Thyroid gland (tissue), 4 donors: ENCODE data around the gene MIA3. TPM values are rescaled to one million over a fixed set of nuclear protein-coding genes. Genes with fewer than 3 reads are reported as not detected.

Experiments
- DNase-seq, 2 donors: peaks; one replicate each; pipeline ENCODE4 v3.0.0-alpha.2; 2019
- H3K27ac ChIP-seq, 3 donors: fragments of 200-600 bp; sonication (generic); 1 replicate in 2 of 3; 2 replicates in 1 of 3; pipeline ENCODE4 v1.5.1; 2016 to 2019; ENCODE audit warnings: mild to moderate bottlenecking in 1 of 3, moderate library complexity in 1 of 3
- H3K27me3 ChIP-seq: fragments of 200-600 bp; sonication (generic); one replicate; pipeline ENCODE4 v1.5.1; 2019
- H3K36me3 ChIP-seq, 2 donors: fragments of 200-600 bp; sonication (generic); one replicate each; pipeline ENCODE4 v1.5.1; 2016 to 2019
- H3K4me1 ChIP-seq, 2 donors: fragments of 200-600 bp; sonication (generic); one replicate each; pipeline ENCODE4 v1.5.1; 2017 to 2019
- H3K4me3 ChIP-seq, 3 donors: fragments of 200-600 bp; sonication (generic); replicated peaks in 1 of 3; 1 replicate in 2 of 3; 2 replicates in 1 of 3; pipeline ENCODE4 v1.5.1; 2016; ENCODE audit warnings: mild to moderate bottlenecking in 1 of 3
- H3K9me3 ChIP-seq: fragments of 200-600 bp; sonication (generic); one replicate; pipeline ENCODE4 v1.5.1; 2017
- CTCF ChIP-seq, 6 experiments: fragments of 200-600 bp in 3 of 6; fragments of 450-650 bp in 3 of 6; sonication (generic) in 3 of 6; IDR thresholded peaks; one replicate each; pipeline ENCODE4 v1.5.1; 2016 to 2019; ENCODE audit warnings: antibody characterized with exemption in 6 of 6, mild to moderate bottlenecking in 2 of 6, inconsistent platforms in 1 of 6, moderate library complexity in 1 of 6
- POLR2A ChIP-seq, 2 donors: fragments of 450-650 bp; IDR thresholded peaks; one replicate each; pipeline ENCODE4 v1.6.1; 2017; ENCODE audit warnings: antibody characterized with exemption in 2 of 2, mild to moderate bottlenecking in 2 of 2, moderate library complexity in 1 of 2
- WGBS, 2 donors: methylation state at CpG; one replicate each; pipeline ENCODE4 v1.1.5; 2017; 5-methylcytosine and 5-hydroxymethylcytosine counted together
- intact Hi-C: fragments of 100-400 bp; cut with DNase I; formaldehyde crosslinking; loops from one replicate; pipeline ENCODE4 v1.15.1; 2023
- total RNA-seq, 4 donors: library from RNA; depleted of rRNA; stranded (reverse); fragments of >200 nt; gene quantifications; one replicate each; pipeline ENCODE4 v1.2.3, GENCODE V29; 2016

The MIA3 gene
- total RNA-seq, 4 donors from 2014 or later = 58.0 to 96.3 (median 70.0) TPM

GRCh38 chr1:222694927-222695326 lies 77.0 kb downstream of the MIA3 start:
- WGBS, 2 donors = 90% methylated on average over 5 of the region's 5 CpGs
- no peak for TF ChIP-seq POLR2A (IDR thresholded peaks at IDR 0.05)
- TF ChIP-seq CTCF (IDR thresholded peaks at IDR 0.05) = no peak
- H3K27me3 ChIP-seq = no peaks in the 10 kb centered on the region

GRCh38 chr1:222696741-222697140 lies 78.8 kb downstream of the MIA3 start:
- Histone ChIP-seq H3K27ac (no peak overlapping the region), H3K9me3 (no peaks in the 10 kb centered on the region), H3K4me1 (no peaks in the 10 kb centered on the region), H3K36me3 (peaks cover 0 to 6% of the 10 kb centered on the region in 2 donors), H3K4me3 (no peak overlapping the region), H3K27me3 (no peaks in the 10 kb centered on the region)
- TF ChIP-seq POLR2A (IDR thresholded peaks at IDR 0.05) = no peak
- TF ChIP-seq CTCF (IDR thresholded peaks at IDR 0.05) = no peak
- WGBS, 2 donors = 97% methylated on average over 8 of the region's 8 CpGs
- DNase-seq = no peak
- intact Hi-C loops = no loop called here

More at GRCh38 chr1:222694927-222695326, 77.0 kb downstream of the MIA3 start:
- Histone ChIP-seq H3K9me3 (no peaks in the 10 kb centered on the region), H3K36me3 (no peaks in the 10 kb centered on the region), H3K27ac (no peak overlapping the region), H3K4me1 (no peaks in the 10 kb centered on the region), H3K4me3 (no peak overlapping the region)
- intact Hi-C loops = no loop called here
- no peak for DNase-seq

- Histone ChIP-seq H3K4me3 (no peak overlapping the region), H3K9me3 (no peaks in the 10 kb centered on the region), H3K27me3 (no peaks in the 10 kb centered on the region), H3K27ac (no peak overlapping the region), H3K4me1 (no peaks in the 10 kb centered on the region), H3K36me3 (peaks cover 0 to 7% of the 10 kb centered on the region in 2 donors)
- no peak for DNase-seq
- TF ChIP-seq CTCF (IDR thresholded peaks at IDR 0.05) = no peak
- no peak for TF ChIP-seq POLR2A (IDR thresholded peaks at IDR 0.05)
- intact Hi-C loops = no loop called here
- 90 to 97% methylated on average over 2 of the region's 2 CpGs for WGBS, 2 donors
Measured at GRCh38 chr1:222697203-222697602, 79.3 kb downstream of the MIA3 start.

- H3K36me3 ChIP-seq = peaks cover 5 to 7% of the 10 kb centered on the region in 2 donors
- no peaks in the 10 kb centered on the region for H3K4me1 ChIP-seq
- WGBS, 2 donors = 87 to 93% methylated on average over 2 of the region's 2 CpGs
- H3K27me3 ChIP-seq = no peaks in the 10 kb centered on the region
- H3K9me3 ChIP-seq = no peaks in the 10 kb centered on the region
- TF ChIP-seq POLR2A (IDR thresholded peaks at IDR 0.05) (no peak), CTCF (IDR thresholded peaks at IDR 0.05) (no peak)
- intact Hi-C loops = no loop called here
- H3K27ac ChIP-seq = no peak overlapping the region
- H3K4me3 ChIP-seq = no peak overlapping the region
- DNase-seq = no peak
Measured at GRCh38 chr1:222697826-222698225, 79.9 kb downstream of the MIA3 start.

- H3K27me3 ChIP-seq = no peaks in the 10 kb centered on the region
- no peak for DNase-seq
- peaks cover 5 to 7% of the 10 kb centered on the region in 2 donors for H3K36me3 ChIP-seq
- TF ChIP-seq POLR2A (IDR thresholded peaks at IDR 0.05) (no peak), CTCF (IDR thresholded peaks at IDR 0.05) (no peak)
- WGBS, 2 donors = 91% methylated on average over 4 of the region's 4 CpGs
- H3K27ac ChIP-seq = no peak overlapping the region
- intact Hi-C loops = no loop called here
- no peaks in the 10 kb centered on the region for H3K9me3 ChIP-seq
- H3K4me1 ChIP-seq = no peaks in the 10 kb centered on the region
- H3K4me3 ChIP-seq = no peak overlapping the region
Measured at GRCh38 chr1:222702210-222702609, 84.3 kb downstream of the MIA3 start.
